ENCODE results near the gene ATF3.

The ATF3 gene

GRCh38 chr1:212608392-212608958, at the start of gene ATF3:
Gene ATF3 (plus strand): TSS chr1:212608761. CDS start chr1:212615022, 6,261 bp downstream.
- peak; percentile 99 for DNase-seq (ENCODE audit: low read depth)

DNA sequence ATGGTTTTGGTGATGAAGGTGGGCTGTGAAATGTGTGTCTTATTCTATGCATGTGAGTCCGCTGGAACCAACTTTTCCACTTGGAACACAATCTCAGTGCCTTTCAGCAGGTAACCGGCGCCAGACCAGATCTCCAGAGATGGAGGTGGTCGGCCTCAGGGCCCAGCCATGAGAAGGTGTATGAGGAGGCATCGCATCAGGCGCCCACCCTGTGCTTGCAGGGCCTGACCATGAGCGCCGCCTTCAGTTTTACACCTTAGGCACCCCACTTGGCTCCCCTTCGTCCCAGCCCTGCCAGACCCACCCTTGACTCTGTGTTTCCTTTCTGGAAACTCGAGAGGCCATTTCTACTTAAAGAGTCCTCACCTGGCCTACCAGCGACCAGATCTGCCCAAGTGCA, 48.6 kb upstream of the ATF3 start:
- no peak overlapping the region for H3K4me3 ChIP-seq (ENCODE audit: low read depth, low read length)
- DNase-seq (ENCODE audit: low read depth) = no peak
- no peak for TF ChIP-seq CTCF (conservative IDR thresholded peaks at IDR 0.05; ENCODE audit: low read depth, low read length)

More at GRCh38 chr1:212608392-212608958, at the start of gene ATF3:
- H3K4me3 ChIP-seq (ENCODE audit: low read depth, low read length) = peak within 1 kb of the TSS; percentile 83
- no peak for TF ChIP-seq CTCF (conservative IDR thresholded peaks at IDR 0.05; ENCODE audit: low read depth, low read length)

GRCh38 chr1:212560933-212561460, 47.6 kb upstream of the ATF3 start:
- no peak overlapping the region for H3K4me3 ChIP-seq (ENCODE audit: low read depth, low read length)
- no peak for DNase-seq (ENCODE audit: low read depth)
- TF ChIP-seq CTCF (conservative IDR thresholded peaks at IDR 0.05; ENCODE audit: low read depth, low read length) = no peak

GRCh38 chr1:212561501-212561931, 47.0 kb upstream of the ATF3 start:
- peak; percentile 58 for DNase-seq (ENCODE audit: low read depth)
- TF ChIP-seq CTCF (conservative IDR thresholded peaks at IDR 0.05; ENCODE audit: low read depth, low read length) = no peak
- H3K4me3 ChIP-seq (ENCODE audit: low read depth, low read length) = no peak overlapping the region

- no peak overlapping the region for H3K4me3 ChIP-seq (ENCODE audit: low read depth, low read length)
- no peak for DNase-seq (ENCODE audit: low read depth)
- TF ChIP-seq CTCF (conservative IDR thresholded peaks at IDR 0.05; ENCODE audit: low read depth, low read length) = no peak
Measured at GRCh38 chr1:212562771-212563170, 45.8 kb upstream of the ATF3 start.

DNA sequence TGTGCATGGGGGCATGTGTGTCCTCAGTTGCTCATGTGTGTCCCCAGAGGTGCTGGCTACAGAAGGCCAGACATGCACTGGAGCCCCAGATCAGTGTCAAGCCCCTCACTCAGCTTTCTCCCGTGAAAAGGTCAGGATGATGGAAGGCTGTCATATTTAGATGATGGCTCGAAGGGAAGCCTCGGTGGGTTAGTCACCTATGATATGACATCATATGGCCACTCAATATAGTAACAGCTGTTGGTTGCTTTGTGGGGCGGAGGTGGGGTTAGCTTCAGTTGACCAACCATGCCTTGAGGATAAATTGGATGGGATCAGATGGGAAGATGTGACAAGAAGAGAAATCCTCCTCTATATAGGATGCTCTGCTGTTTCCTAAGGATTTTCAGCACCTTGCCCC, 43.5 kb upstream of the ATF3 start:
- no peak overlapping the region for H3K4me3 ChIP-seq (ENCODE audit: low read depth, low read length)
- TF ChIP-seq CTCF (conservative IDR thresholded peaks at IDR 0.05; ENCODE audit: low read depth, low read length) = no peak

More for the DNA sequence above, 43.5 kb upstream of the ATF3 start:
- no peak for DNase-seq (ENCODE audit: low read depth)

All from choroid plexus epithelial cell (primary cell).